Vagina (tissue), 2 donors: ENCODE data around the gene CTAGE8.
"Not testable (repeated sequence)": the region's sequence is repeated elsewhere in the genome, so short reads cannot be mapped to it uniquely, and the experiment has no call there.

Experiments
- POLR2A ChIP-seq, 2 donors: fragments of 450-650 bp; IDR thresholded peaks; one replicate each; pipeline ENCODE4 v1.6.1; 2017; ENCODE audit warnings: antibody characterized with exemption in 2 of 2, mild to moderate bottlenecking in 2 of 2, moderate library complexity in 2 of 2
- TF ChIP-seq, protein P1 (sequence below), 3 experiments: fragments of 450-650 bp in 2 of 3; fragments of 200-600 bp in 1 of 3; sonication (generic) in 1 of 3; IDR thresholded peaks; one replicate each; pipeline ENCODE4 v1.5.1; 2017 to 2019; ENCODE audit warnings: antibody characterized with exemption in 3 of 3, mild to moderate bottlenecking in 2 of 3, moderate library complexity in 2 of 3

DNA sequence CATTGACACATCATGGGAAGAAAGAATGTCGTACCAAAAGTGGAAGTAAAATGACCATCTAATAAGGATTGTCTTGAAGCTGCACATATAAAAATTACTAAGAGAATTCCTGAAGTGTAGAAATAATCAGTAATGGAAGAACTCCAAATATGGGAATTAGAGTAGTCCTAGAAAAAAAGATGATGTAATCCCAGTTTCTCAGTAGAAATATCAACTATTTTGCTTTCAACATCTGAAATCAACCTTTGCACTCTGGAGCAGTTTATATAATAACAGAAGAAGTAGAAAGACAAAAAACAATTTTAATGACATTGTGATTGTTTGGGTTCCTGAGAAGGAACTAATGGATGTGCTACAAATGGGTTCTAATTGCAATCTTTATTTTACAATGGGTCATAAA lies 36.0 kb downstream of the CTAGE8 start:
- not testable (repeated sequence) for TF ChIP-seq POLR2A (IDR thresholded peaks at IDR 0.05)
- TF ChIP-seq, protein P1, sequence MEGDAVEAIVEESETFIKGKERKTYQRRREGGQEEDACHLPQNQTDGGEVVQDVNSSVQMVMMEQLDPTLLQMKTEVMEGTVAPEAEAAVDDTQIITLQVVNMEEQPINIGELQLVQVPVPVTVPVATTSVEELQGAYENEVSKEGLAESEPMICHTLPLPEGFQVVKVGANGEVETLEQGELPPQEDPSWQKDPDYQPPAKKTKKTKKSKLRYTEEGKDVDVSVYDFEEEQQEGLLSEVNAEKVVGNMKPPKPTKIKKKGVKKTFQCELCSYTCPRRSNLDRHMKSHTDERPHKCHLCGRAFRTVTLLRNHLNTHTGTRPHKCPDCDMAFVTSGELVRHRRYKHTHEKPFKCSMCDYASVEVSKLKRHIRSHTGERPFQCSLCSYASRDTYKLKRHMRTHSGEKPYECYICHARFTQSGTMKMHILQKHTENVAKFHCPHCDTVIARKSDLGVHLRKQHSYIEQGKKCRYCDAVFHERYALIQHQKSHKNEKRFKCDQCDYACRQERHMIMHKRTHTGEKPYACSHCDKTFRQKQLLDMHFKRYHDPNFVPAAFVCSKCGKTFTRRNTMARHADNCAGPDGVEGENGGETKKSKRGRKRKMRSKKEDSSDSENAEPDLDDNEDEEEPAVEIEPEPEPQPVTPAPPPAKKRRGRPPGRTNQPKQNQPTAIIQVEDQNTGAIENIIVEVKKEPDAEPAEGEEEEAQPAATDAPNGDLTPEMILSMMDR (IDR thresholded peaks at IDR 0.05), result not testable (repeated sequence)
